GM19099 (cell line): Measurements from ENCODE around the gene RALGAPB.

ENCODE experiments used
- POLR2A ChIP-seq: IDR thresholded peaks from 3 replicates; pipeline ENCODE4 v1.6.1; 2011; ENCODE audit warnings: low read depth; ENCODE audit not compliant: insufficient read length; ENCODE audit errors: extremely low read depth

Gene RALGAPB

DNA sequence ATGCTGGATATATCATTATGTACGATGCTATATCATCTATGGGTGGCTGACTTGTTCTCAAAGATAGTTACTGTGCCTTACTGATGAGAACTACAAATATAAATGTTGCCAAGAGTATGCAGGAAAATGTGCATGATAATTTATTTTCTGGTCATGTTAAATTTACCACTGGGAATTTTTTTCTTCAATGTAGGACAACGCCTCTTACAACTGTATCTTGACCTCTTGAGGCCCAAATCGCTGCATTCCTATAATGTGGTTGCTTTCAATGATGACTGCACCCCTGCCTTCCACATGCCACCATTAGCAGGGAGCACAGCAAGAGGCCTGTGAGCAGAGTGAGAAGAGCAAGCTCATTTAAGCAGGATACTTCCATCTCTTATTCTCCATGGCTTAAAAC, 5.7 kb upstream of the RALGAPB start:
- no peak for TF ChIP-seq POLR2A

DNA sequence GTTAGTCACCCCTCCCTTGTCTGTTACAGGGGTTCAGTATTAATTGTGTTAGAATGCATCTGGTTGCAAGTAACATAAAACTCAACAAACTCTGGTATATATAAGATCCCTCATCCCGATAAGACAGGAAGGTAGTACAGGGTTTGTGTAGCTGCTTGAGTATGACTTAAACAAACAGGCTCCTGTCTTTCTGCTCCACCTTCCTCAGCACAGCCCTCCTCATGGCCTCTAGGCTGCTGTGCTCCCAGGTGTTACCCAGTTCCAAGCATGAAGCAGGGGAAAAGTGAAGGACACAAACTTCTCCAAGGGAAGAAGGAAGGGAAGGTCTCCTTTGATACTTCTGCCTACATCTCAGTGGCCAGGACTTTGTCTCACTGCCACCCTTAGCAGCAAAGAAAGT, 1.4 kb upstream of the RALGAPB start:
- no peak for TF ChIP-seq POLR2A

- TF ChIP-seq POLR2A: no peak
Measured at GRCh38 chr20:38471987-38472512, 593 bp upstream of the RALGAPB start.

- TF ChIP-seq POLR2A: no peak
Measured at GRCh38 chr20:38473367-38473795, 738 bp downstream of the RALGAPB start.

DNA sequence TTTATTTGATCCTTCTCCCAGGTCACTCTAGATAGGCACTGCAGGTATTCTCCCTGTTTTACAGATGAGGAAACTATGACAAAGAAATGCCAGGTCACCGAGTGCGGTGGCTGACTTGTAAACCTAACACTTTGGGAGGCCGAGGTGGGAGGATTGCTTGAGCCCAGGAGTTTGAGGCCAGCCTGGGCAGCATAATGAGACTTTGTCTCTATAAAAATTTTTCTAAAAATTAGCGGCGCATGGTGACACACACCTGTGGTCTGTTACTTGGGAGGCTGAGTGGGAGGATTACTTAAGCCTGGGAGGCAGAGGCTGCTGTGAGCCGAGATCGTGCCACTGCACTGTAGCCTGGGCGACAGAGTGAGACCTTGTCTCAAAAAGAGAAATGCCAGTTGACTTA, 5.1 kb downstream of the RALGAPB start:
- TF ChIP-seq POLR2A: no peak

DNA sequence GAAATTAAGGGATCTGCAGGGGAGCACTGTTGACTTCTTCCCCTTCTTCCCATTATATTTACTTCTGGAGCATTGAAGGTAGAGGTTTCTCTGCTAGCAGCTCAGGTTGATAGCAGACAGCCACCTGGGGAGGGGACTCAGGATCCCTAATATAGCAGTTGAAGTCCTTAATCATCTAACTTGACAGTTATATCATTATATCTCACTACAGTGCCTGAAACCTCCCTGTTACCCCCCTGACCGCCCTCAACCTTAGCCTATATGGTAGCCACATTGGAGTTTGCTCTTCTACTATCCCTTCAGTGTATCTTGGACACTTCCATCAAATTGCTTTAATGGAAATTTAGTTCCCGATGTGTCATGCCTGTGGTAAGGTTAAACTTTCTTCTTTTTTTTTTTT, 7.0 kb downstream of the RALGAPB start:
- TF ChIP-seq POLR2A: no peak

DNA sequence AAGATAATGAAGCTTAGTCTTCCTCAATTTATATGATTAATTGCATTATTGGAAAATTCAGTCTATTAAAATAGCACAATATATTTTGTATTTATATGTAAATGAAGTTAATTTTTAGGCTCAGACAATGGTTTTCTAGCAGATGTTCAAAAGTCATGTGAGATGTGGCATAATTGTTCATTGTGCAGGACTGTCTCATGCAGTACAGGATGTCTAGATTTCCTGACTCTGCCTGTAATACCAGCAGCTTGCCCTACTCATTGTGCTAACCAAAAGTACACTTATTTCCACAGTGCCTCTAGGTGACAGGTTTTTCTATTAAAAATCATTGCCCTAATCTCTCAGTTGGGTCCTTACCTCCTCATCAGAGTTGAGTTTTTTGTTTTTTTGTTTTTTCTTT, 12.4 kb downstream of the RALGAPB start:
- TF ChIP-seq POLR2A: no peak

GRCh38 chr20:38489181-38489580, 16.5 kb downstream of the RALGAPB start:
- TF ChIP-seq POLR2A: no peak

GRCh38 chr20:38497246-38497935, 24.7 kb downstream of the RALGAPB start:
- TF ChIP-seq POLR2A: no peak

DNA sequence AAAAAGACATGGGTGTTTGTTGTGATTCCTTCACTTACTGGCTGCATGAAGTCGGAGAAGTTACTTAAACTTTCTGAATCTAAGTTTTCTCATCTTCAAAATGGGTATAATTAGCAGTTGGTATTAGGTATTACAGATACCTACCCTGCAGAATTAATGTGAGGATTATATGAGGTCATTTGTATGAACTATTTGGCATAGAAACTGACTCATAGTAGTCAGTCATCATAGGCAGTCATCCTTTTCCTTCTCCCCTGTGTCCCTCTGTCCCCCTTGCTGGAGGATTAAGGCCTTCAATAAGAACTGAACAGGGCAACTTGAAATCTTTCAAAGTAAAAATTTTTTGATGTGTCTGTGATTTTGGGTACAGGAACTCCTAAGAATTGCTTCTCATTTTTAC, 26.3 kb downstream of the RALGAPB start:
- no peak for TF ChIP-seq POLR2A

DNA sequence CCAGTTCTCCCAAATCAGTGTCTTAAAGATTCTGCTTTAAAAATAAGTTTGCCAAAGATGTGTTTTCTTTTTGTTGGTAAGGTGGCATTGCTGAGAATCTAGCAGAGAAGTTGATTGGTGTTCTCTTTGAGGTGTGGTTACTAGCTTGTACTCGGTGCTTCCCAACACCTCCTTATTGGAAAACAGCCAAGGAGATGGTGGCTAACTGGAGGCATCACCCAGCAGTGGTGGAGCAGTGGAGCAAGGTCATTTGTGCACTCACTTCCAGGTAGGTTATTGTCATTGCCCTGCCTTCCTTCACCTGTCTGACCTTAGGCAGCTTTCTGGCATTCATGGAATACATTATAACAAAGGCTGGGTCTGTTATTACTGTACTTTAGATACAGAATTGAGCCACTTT, 26.7 kb downstream of the RALGAPB start:
- no peak for TF ChIP-seq POLR2A

- TF ChIP-seq POLR2A: no peak
Measured at GRCh38 chr20:38501858-38502436, 29.3 kb downstream of the RALGAPB start.

DNA sequence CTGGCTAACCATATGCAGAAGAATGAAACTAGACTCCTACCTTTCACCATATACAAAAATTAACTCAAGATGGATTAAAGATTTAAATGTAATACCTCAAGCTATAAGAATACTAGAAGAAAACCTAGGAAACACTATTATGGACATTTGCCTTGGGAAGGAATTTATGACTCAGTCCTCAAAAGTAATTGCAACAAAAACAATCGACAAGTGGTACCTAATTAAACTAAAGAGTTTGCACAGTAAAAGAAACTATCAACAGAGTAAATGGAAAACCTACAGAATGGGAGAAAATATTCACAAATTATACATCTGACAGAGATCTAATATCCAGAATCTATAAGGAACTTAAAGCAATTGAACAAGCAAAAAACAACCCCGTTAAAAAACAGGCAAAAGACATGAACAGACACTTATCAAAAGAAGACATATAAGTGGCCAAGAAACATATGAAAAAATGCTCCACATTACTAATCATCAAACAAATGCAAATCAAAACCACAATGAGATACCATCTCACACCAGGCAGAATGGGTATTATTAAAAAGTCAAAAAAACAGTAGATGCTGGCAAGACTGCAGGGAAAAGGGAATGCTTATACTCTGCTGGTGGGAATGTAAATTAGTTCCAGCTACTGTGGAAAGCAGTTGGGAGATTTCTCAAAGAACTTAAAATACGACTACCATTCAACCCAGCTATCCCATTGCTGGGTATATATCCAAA, 31.9 kb downstream of the RALGAPB start:
- TF ChIP-seq POLR2A: no peak

DNA sequence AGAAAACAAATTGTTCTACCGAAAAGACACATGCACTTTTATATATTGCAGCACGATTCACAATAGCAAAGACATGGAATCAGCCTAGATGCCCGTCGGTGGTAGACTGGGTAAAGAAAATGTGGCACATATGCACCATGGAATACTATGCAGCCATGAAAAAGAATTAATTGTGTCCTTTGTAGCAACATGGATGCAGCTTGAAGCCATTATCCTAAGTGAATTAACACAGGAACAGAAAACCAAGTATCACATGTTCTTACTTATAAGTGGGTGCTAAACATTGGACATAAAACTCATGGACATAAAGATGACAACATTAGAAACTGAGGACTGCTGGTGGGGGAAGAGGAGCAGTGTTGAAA, 32.4 kb downstream of the RALGAPB start:
- TF ChIP-seq POLR2A: no peak

DNA sequence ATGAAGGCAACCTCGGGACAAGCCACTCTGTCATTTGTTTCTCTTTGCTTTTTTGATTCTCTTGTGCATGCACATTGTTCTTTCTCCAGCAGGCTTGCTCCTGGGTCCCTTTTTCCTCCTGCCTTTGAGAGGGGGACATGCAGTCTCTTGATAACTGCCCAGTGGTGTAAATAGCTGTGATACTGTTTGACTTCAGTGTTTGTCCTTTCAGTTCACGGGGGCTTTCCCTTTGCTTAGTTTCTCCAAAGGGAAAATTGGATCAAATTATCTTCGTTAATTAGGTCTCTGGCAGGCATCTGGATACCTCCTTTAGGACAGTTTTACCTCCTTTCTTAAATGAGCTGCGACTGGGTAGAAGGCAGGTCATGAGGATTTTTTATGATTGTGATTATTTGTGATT, 41.5 kb downstream of the RALGAPB start:
- TF ChIP-seq POLR2A: no peak

GRCh38 chr20:38514947-38515346, 42.3 kb downstream of the RALGAPB start:
- TF ChIP-seq POLR2A: no peak

GRCh38 chr20:38515631-38516030, 43.0 kb downstream of the RALGAPB start:
- TF ChIP-seq POLR2A: no peak

DNA sequence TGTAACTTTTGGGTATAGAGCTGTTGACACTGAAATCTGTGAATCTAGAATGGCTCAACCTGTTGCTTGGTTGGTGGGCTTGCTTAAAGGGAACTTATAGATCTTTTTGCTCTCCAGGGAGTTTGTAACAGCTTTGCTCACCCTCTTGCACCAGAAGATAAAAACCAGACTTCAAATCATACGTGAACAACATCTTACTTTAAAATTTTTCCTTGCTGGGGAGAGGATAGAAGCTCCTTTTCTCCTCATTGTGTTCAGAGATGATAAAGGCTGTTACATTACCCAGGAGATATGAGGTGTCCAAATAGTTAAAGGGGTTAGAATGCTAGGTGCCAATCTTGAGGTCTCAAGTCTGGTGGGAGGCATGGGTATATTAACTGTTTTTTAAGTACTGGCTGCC, 46.8 kb downstream of the RALGAPB start:
- TF ChIP-seq POLR2A: no peak
